ENCODE results near the gene CSNK2A2.

The CSNK2A2 gene

GRCh38 chr16:58137581-58137980 is 60.3 kb downstream of the CSNK2A2 start:
- DNase-seq, result no peak

- peak; percentile 99 for DNase-seq
Observed at GRCh38 chr16:58129097-58129936, 68.6 kb downstream of the CSNK2A2 start, which contains the start of gene CFAP20. CFAP20 (minus strand) TSS chr16:58129381; CDS start chr16:58129115, 266 bp downstream.

- DNase-seq, result peak in 1 of 2 experiments; percentile 15
Observed at GRCh38 chr16:58128711-58129096, 69.2 kb downstream of the CSNK2A2 start.

- DNase-seq, result no peak
Observed at GRCh38 chr16:58128181-58128631, 69.7 kb downstream of the CSNK2A2 start.

GRCh38 chr16:58127634-58128033 is 70.3 kb downstream of the CSNK2A2 start:
- peak; percentile 30 to 33 for DNase-seq

- DNase-seq, result peak; percentile 76 to 86
Observed at GRCh38 chr16:58127033-58127556, 70.8 kb downstream of the CSNK2A2 start.

- DNase-seq, result no peak
Observed at GRCh38 chr16:58126451-58126961, 71.4 kb downstream of the CSNK2A2 start.

GRCh38 chr16:58125781-58126335 is 72.0 kb downstream of the CSNK2A2 start:
- peak; percentile 51 to 75 for DNase-seq

GRCh38 chr16:58125041-58125440 is 72.9 kb downstream of the CSNK2A2 start:
- no peak for DNase-seq

- DNase-seq, result no peak
Observed at GRCh38 chr16:58124601-58124915, 73.3 kb downstream of the CSNK2A2 start.

- peak in 1 of 2 experiments; percentile 8 for DNase-seq
Observed at GRCh38 chr16:58123896-58124600, 73.9 kb downstream of the CSNK2A2 start.

GRCh38 chr16:58121132-58121531 is 76.8 kb downstream of the CSNK2A2 start:
- DNase-seq, result no peak

- DNase-seq, result no peak
Observed at GRCh38 chr16:58120234-58120633, 77.7 kb downstream of the CSNK2A2 start.

- DNase-seq, result no peak
Observed at GRCh38 chr16:58119509-58119845, 78.4 kb downstream of the CSNK2A2 start.

- no peak for DNase-seq
Observed at GRCh38 chr16:58118801-58119508, 79.0 kb downstream of the CSNK2A2 start.

- DNase-seq, result no peak
Observed at GRCh38 chr16:58116529-58116928, 81.4 kb downstream of the CSNK2A2 start.

GRCh38 chr16:58116081-58116480 is 81.8 kb downstream of the CSNK2A2 start:
- DNase-seq, result no peak

GRCh38 chr16:58114827-58115825 is 82.8 kb downstream of the CSNK2A2 start:
- no peak for DNase-seq

- DNase-seq, result no peak
Observed at GRCh38 chr16:58111302-58111627, 86.6 kb downstream of the CSNK2A2 start.

- DNase-seq, result no peak
Observed at GRCh38 chr16:58110571-58111301, 87.2 kb downstream of the CSNK2A2 start.

- DNase-seq, result no peak
Observed at GRCh38 chr16:58109881-58110280, 88.0 kb downstream of the CSNK2A2 start.

All from AML-193 (cell line).